HepG2 (cell line): ENCODE measurements around the gene ZDHHC9.

Source experiments
- POLR2A ChIP-seq, 2 experiments: IDR thresholded peaks; 2 replicates each; pipeline ENCODE4 v1.6.1; 2011; ENCODE audit warnings: low read depth in 2 of 2, low read length in 2 of 2, mild to moderate bottlenecking in 1 of 2, moderate library complexity in 1 of 2; ENCODE audit not compliant: insufficient read depth in 1 of 2
- POLR2AphosphoS5 ChIP-seq: IDR thresholded peaks from 2 replicates; pipeline ENCODE4 v1.6.1; 2012; ENCODE audit warnings: low read depth, low read length
- TF ChIP-seq, protein P1 (sequence below): sonication (generic); formaldehyde crosslinking; IDR thresholded peaks from 2 replicates; pipeline ENCODE4 v1.5.0; 2020; ENCODE audit warnings: mild to moderate bottlenecking, missing genetic modification reagents, moderate library complexity

DNA sequence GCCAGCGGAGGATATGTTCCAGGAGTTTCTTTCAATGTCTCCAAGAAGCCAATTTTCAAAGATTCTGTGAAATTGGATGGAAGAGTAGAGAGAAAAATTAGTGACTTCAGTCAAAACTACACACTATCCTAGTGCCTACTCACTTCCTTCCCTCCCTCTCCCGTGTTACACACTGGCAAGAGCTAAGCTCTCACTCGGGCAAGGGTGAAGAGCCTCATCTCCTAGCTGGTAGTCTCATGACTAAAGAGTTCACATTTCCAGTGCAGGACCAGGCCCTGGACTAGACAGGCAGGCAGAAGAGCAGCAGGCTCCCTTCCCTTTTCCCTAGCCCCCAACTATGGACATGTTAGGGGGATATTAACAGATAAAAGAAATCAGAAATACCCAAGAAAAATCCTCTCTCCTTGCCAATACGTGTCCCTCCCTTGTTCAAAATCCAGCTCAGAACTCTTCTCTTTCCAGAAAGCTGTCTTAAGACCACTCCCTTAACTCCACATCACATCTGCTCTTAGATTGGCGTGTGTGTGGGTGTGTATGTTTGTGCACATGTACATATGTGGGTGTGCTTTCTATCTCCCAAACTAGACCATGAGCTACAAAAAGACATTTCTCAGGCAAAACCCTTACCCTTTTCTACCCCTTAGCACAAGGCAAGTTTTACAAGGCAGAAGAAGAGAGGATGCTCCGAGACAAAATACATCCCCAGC, 29.9 kb downstream of the ZDHHC9 start:
- TF ChIP-seq, protein P1, sequence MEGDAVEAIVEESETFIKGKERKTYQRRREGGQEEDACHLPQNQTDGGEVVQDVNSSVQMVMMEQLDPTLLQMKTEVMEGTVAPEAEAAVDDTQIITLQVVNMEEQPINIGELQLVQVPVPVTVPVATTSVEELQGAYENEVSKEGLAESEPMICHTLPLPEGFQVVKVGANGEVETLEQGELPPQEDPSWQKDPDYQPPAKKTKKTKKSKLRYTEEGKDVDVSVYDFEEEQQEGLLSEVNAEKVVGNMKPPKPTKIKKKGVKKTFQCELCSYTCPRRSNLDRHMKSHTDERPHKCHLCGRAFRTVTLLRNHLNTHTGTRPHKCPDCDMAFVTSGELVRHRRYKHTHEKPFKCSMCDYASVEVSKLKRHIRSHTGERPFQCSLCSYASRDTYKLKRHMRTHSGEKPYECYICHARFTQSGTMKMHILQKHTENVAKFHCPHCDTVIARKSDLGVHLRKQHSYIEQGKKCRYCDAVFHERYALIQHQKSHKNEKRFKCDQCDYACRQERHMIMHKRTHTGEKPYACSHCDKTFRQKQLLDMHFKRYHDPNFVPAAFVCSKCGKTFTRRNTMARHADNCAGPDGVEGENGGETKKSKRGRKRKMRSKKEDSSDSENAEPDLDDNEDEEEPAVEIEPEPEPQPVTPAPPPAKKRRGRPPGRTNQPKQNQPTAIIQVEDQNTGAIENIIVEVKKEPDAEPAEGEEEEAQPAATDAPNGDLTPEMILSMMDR (CRISPR knock-in tag) = no peak
- no peak for TF ChIP-seq POLR2A (IDR thresholded peaks at IDR 0.05; ENCODE audit: insufficient read depth in 1 of 2, low read depth in 2 of 2, low read length in 2 of 2)
- no peak for TF ChIP-seq POLR2AphosphoS5
